HG02943 (cell line): Measurements from ENCODE around the gene GMCL1.
"Not testable (repeated sequence)": the region's sequence is repeated elsewhere in the genome, so short reads cannot be mapped to it uniquely, and the experiment has no call there.

Experiments used
- ATAC-seq: cut with Tn5 transposase; IDR thresholded peaks from one replicate; pipeline ENCODE4 v1.9.1; 2021; ENCODE audit warnings: mild to moderate bottlenecking, low read depth, moderate library complexity; ENCODE audit not compliant: unreplicated experiment

GMCL1 gene, protein sequence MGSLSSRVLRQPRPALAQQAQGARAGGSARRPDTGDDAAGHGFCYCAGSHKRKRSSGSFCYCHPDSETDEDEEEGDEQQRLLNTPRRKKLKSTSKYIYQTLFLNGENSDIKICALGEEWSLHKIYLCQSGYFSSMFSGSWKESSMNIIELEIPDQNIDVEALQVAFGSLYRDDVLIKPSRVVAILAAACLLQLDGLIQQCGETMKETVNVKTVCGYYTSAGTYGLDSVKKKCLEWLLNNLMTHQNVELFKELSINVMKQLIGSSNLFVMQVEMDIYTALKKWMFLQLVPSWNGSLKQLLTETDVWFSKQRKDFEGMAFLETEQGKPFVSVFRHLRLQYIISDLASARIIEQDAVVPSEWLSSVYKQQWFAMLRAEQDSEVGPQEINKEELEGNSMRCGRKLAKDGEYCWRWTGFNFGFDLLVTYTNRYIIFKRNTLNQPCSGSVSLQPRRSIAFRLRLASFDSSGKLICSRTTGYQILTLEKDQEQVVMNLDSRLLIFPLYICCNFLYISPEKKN

GRCh38 chr2:69829256-69830044 lies at the start of gene GMCL1:
TSS of gene GMCL1 (plus strand) at chr2:69829660. CDS start at chr2:69829893, 233 bp downstream.
- peak; percentile 79 for ATAC-seq

- no peak for ATAC-seq
Observed at GRCh38 chr2:69780921-69781320, 48.5 kb upstream of the GMCL1 start.

DNA sequence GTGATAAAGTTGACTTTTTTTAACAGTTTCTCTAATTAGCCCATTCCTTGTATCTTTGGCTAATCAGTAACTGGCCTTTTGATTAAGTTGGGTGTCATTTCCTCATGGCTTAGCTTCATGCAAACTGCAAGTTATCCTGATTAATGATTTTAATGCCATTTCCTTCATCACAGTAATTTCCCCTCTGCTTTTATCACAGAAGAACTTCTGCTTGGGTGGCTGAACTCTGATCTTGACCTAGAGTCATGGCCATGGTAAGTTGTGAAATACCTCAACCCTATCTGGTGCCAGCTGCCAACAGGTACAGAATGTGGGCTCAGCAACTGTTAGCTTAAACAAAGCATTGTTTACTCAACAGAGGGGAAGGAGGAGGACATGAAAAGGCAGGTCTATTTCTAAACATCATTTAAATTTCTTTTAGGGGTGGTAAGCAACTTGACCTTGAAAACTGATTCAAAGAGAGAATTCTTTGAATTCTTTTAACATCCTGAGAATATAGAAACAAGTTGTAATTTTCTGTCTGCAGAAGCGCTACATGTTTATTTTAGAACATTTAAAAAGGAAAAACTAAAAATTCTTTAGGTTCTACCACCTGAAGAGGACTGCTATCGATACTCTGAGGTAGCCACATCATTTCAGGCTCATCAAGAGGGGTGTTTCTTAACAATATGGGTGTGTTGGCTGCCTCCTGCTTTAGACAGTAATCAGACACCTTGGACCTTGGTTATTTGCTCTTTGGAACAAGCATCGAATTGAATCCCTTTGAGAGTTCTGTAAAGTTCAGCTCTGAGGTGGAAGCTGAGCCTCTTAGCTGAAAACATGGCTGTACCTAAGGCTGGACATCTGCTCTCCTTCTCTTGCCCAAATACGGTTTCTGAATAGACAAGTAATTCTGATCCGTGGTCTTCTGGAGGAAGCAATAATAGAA lies 47.9 kb upstream of the GMCL1 start:
- ATAC-seq = peak; percentile 60

GRCh38 chr2:69784228-69784627 lies 45.2 kb upstream of the GMCL1 start:
- no peak for ATAC-seq

DNA sequence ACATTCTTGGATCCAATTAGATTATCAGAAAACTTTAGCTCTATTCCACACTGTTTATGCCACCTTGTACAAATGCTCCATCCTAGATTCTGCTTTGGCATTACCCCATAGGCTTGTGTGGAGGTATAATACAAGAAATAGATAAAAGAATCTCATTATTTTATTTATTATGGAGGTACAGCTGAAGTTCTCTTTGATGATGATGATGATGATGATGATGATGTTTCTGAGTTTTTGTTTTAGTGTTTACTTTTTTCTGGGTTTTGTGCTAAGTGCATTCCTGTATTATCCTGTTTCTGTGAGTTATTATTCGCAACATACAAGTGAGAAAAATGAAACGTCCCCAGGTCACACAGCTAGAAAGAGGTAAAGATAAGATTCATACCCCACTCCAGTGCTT lies 44.1 kb upstream of the GMCL1 start:
- ATAC-seq = no peak

- ATAC-seq = no peak
Observed at GRCh38 chr2:69786052-69786560, 43.4 kb upstream of the GMCL1 start.

- ATAC-seq = no peak
Observed at GRCh38 chr2:69789175-69789721, 40.2 kb upstream of the GMCL1 start.

GRCh38 chr2:69789772-69790600 lies 39.5 kb upstream of the GMCL1 start:
- ATAC-seq = no peak

- no peak for ATAC-seq
Observed at GRCh38 chr2:69790601-69790959, 38.9 kb upstream of the GMCL1 start.

DNA sequence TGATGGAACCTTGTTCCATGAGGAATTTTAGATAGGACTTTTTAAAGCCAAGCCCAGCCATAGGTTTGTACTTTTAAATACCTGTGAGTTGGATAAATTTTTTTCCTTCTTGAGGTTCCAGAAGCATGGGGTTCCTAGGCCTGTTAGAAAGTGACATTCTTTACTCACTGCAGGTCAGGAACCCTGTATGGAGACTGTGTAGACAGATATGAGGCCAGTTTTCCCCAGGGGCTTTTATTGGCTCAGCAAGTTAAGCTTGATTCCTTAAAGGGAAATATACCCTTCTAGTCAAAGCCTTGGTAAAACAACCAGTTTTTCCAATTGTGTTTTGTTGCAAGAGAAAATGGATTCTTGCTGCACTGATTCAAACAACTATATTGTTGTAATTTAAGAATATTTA lies 38.4 kb upstream of the GMCL1 start:
- ATAC-seq = no peak

DNA sequence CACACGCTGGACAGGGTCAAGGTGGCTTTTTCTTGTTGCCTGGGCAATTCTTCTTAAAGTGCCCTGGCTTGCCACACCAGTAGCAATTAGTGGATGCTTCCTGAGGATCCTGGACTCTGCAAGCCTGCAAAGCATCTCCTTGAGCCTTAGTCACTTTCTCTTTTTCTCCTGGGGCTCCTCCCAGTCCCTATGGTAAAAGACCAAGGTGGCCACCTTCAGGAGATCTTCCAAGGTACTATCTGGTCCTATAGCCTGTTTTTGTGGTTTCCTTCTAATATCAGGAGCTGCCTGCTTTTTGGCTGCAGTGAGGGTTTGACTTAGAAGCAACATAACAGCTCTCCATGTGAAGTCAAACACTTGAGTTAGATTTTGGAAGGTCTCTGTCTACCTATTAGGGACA lies 33.3 kb upstream of the GMCL1 start:
- no peak for ATAC-seq

GRCh38 chr2:69797235-69797634 lies 32.2 kb upstream of the GMCL1 start:
- no peak for ATAC-seq

GRCh38 chr2:69797836-69798289 lies 31.6 kb upstream of the GMCL1 start:
- no peak for ATAC-seq

DNA sequence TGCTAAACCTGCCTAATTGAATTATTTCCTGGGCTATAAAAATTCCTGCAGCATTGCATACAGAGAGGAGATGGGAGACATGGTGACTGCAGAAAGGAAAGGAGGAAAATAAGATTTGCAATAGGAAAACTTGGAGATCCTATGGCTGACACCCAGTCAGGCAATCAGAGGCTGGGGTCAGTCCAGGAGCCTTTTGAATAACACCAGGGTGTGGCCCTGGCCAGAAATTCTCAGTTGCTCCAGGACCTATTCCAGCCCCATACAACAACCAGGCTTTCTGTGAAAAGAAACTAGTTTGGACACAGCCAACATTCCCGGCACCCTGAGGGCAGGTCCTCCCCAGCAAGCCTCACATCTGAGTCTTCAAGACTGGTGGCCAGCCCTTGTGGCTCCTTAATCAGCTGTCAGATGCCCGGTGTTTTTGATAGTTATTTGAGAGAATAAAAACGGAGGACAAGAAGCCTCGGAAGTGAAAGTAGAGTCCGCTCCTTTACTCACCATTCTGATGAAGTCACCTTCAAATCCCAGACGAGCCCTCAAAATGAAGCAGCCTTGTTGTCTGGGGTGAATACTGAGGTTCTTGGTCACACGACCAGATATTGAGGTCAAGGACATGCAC lies 31.1 kb upstream of the GMCL1 start:
- ATAC-seq = no peak

DNA sequence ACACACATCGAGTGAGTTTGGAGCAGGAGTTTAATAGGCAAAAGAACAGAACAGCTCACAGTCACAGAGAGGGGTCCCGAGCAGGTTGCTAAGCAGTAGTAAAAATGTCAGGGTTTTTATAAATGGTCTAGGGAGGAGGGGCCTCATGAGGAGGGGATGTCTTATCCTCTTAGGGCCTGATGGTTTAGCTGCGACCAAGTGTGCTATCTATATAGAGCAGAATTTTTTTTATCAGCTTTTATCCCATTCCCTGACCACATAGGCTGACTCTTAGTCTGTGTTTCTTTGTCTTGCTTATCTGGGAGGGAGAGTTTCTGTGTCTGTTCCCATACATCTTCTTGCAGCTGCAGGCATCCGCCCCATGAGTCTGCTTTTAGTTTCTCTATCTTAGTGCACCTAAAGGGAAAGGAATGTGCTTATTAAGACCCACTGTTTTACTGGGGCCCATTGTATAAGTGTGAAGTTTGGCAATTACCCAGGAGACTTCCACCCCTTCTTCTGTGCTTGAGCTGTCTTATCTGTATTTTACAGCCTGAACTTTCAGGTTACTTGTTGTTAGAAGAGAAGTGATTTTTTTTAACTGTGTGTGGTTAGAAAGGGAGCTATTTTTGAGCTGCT lies 30.4 kb upstream of the GMCL1 start:
- no peak for ATAC-seq

GRCh38 chr2:69801745-69802290 lies 27.6 kb upstream of the GMCL1 start:
- ATAC-seq = no peak

GRCh38 chr2:69802781-69803367 lies 26.6 kb upstream of the GMCL1 start:
- not testable (repeated sequence) for ATAC-seq

DNA sequence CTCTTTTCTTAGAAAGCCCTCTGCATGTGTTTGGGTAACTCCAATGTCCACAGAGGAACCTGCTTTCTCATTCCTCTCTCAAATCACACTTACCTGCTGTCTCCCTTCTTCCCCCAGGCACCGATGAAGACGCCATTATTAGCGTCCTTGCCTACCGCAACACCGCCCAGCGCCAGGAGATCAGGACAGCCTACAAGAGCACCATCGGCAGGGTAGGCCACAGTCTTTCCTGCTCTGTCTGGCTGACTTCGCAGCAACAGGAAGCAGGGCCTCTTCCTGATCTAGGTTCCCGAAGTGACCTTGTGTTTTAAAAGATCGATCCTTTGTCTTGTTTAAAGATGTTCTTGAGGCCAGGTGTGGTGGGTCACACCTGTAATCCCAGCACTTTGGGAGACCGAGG lies 25.0 kb upstream of the GMCL1 start:
- ATAC-seq = no peak
